Measurements from ENCODE around the gene TJP3.

Gene TJP3

GRCh38 chr19:3712663-3713611, 4.8 kb downstream of the TJP3 start:
- no peak for DNase-seq

GRCh38 chr19:3716147-3716668, 8.0 kb downstream of the TJP3 start:
- no peak for DNase-seq

GRCh38 chr19:3719868-3720267, 11.7 kb downstream of the TJP3 start:
- no peak for DNase-seq

- DNase-seq, result no peak
Observed at GRCh38 chr19:3720349-3720917, 12.2 kb downstream of the TJP3 start.

GRCh38 chr19:3721131-3721886, 13.1 kb downstream of the TJP3 start:
- no peak for DNase-seq

- DNase-seq, result no peak
Observed at GRCh38 chr19:3721887-3722442, 13.8 kb downstream of the TJP3 start.

- no peak for DNase-seq
Observed at GRCh38 chr19:3722443-3723109, 14.4 kb downstream of the TJP3 start.

- no peak for DNase-seq
Observed at GRCh38 chr19:3723110-3723488, 14.9 kb downstream of the TJP3 start.

- no peak for DNase-seq
Observed at GRCh38 chr19:3723883-3724282, 15.7 kb downstream of the TJP3 start.

- no peak for DNase-seq
Observed at GRCh38 chr19:3725121-3725520, 16.9 kb downstream of the TJP3 start.

GRCh38 chr19:3725640-3726310, 17.6 kb downstream of the TJP3 start:
- DNase-seq, result no peak

- no peak for DNase-seq
Observed at GRCh38 chr19:3730457-3730958, 22.3 kb downstream of the TJP3 start.

GRCh38 chr19:3732108-3732507, 23.9 kb downstream of the TJP3 start:
- no peak for DNase-seq

- no peak for DNase-seq
Observed at GRCh38 chr19:3733549-3734309, 25.5 kb downstream of the TJP3 start.

- no peak for DNase-seq
Observed at GRCh38 chr19:3734310-3734600, 26.1 kb downstream of the TJP3 start.

GRCh38 chr19:3736106-3736724, 28.0 kb downstream of the TJP3 start:
- no peak for DNase-seq

- DNase-seq, result no peak
Observed at GRCh38 chr19:3737487-3738205, 29.5 kb downstream of the TJP3 start.

- no peak for DNase-seq
Observed at GRCh38 chr19:3738477-3739220, 30.5 kb downstream of the TJP3 start.

GRCh38 chr19:3740431-3740830, 32.2 kb downstream of the TJP3 start:
- no peak for DNase-seq
